GM12878 (cell line): ENCODE data around the gene ENO2. TPM values are rescaled to one million over a fixed set of nuclear protein-coding genes. Genes with fewer than 3 reads are reported as not detected.

Experiments
- ATF2 ChIP-seq: IDR thresholded peaks from 2 replicates; pipeline ENCODE4 v1.6.1; 2012; ENCODE audit warnings: low read length, inconsistent platforms
- ATF3 ChIP-seq: IDR thresholded peaks from 2 replicates; pipeline ENCODE4 v1.6.1; 2011; ENCODE audit warnings: low read depth, mild to moderate bottlenecking, low read length, moderate library complexity, borderline replicate concordance; ENCODE audit errors: extremely low read depth
- ATF7 ChIP-seq: fragments of 450-650 bp; IDR thresholded peaks from 2 replicates; pipeline ENCODE4 v1.6.1; 2016; ENCODE audit warnings: low read depth, mild to moderate bottlenecking
- BCL11A ChIP-seq: IDR thresholded peaks from 2 replicates; pipeline ENCODE4 v1.6.1; 2011; ENCODE audit warnings: low read depth, low read length
- CHD2 ChIP-seq: IDR thresholded peaks from 2 replicates; pipeline ENCODE4 v1.6.1; 2011; ENCODE audit warnings: low read depth, low read length, improper control_type of control experiment, borderline replicate concordance
- CREB1 ChIP-seq: IDR thresholded peaks from 2 replicates; pipeline ENCODE4 v1.6.1; 2012; ENCODE audit warnings: low read depth, mild to moderate bottlenecking, inconsistent platforms
- CREM ChIP-seq: IDR thresholded peaks from 2 replicates; pipeline ENCODE4 v1.6.1; 2014; ENCODE audit warnings: antibody characterized with exemption, low read depth
- DPF2 ChIP-seq: fragments of 450-650 bp; IDR thresholded peaks from 2 replicates; pipeline ENCODE4 v1.6.1; 2017; ENCODE audit warnings: mild to moderate bottlenecking
- FOS ChIP-seq: IDR thresholded peaks from 3 replicates; pipeline ENCODE4 v1.6.1; 2011; ENCODE audit warnings: borderline replicate concordance; ENCODE audit not compliant: insufficient read length; ENCODE audit errors: extremely low read depth
- FOXK2 ChIP-seq: fragments of 450-650 bp; IDR thresholded peaks from 2 replicates; pipeline ENCODE4 v1.6.1; 2017; ENCODE audit warnings: mild to moderate bottlenecking, moderate library complexity
- IKZF1 ChIP-seq: fragments of 450-650 bp; conservative IDR thresholded peaks from 2 replicates; pipeline ENCODE4 v1.6.1; 2017; ENCODE audit warnings: antibody characterized with exemption, mild to moderate bottlenecking
- IKZF2 ChIP-seq, 2 experiments: fragments of 450-650 bp; IDR thresholded peaks; 2 replicates each; pipeline ENCODE4 v1.6.1; 2017; ENCODE audit warnings: mild to moderate bottlenecking in 2 of 2, moderate library complexity in 2 of 2
- IRF5 ChIP-seq: fragments of 450-650 bp; IDR thresholded peaks from 2 replicates; pipeline ENCODE4 v1.6.1; 2017; ENCODE audit warnings: borderline replicate concordance
- MAX ChIP-seq: IDR thresholded peaks from 2 replicates; pipeline ENCODE4 v1.6.1; 2012; ENCODE audit warnings: low read depth, low read length, improper control_type of control experiment
- MEF2B ChIP-seq: fragments of 450-650 bp; IDR thresholded peaks from 2 replicates; pipeline ENCODE4 v1.6.1; 2018; ENCODE audit warnings: mild to moderate bottlenecking, moderate library complexity; ENCODE audit not compliant: partially characterized antibody, poor library complexity, severe bottlenecking
- NFIC ChIP-seq: IDR thresholded peaks from 2 replicates; pipeline ENCODE4 v1.6.1; 2012; ENCODE audit warnings: low read depth, mild to moderate bottlenecking, inconsistent platforms, low read length, moderate library complexity
- NRF1 ChIP-seq: conservative IDR thresholded peaks from 2 replicates; pipeline ENCODE4 v1.6.1; 2011; ENCODE audit warnings: mild to moderate bottlenecking, low read depth, low read length, improper control_type of control experiment
- PBX3 ChIP-seq: IDR thresholded peaks from 2 replicates; pipeline ENCODE4 v1.6.1; 2011; ENCODE audit warnings: mild to moderate bottlenecking, low read depth, low read length, moderate library complexity; ENCODE audit not compliant: insufficient replicate concordance
- POLR2AphosphoS5 ChIP-seq: IDR thresholded peaks from 2 replicates; pipeline ENCODE4 v1.6.1; 2011; ENCODE audit warnings: mild to moderate bottlenecking, low read length, inconsistent platforms
- RAD51 ChIP-seq: fragments of 450-650 bp; IDR thresholded peaks from 2 replicates; pipeline ENCODE4 v1.6.1; 2016; ENCODE audit warnings: moderate library complexity, mild to moderate bottlenecking, inconsistent platforms
- RUNX3 ChIP-seq: IDR thresholded peaks from 2 replicates; pipeline ENCODE4 v1.6.1; 2012; ENCODE audit warnings: low read length, inconsistent platforms
- SPI1 ChIP-seq: IDR thresholded peaks from 2 replicates; pipeline ENCODE4 v1.6.1; 2011; ENCODE audit warnings: low read depth, mild to moderate bottlenecking, low read length, moderate library complexity, borderline replicate concordance; ENCODE audit not compliant: insufficient read depth
- STAT3 ChIP-seq: IDR thresholded peaks from 2 replicates; pipeline ENCODE4 v1.6.1; 2011; ENCODE audit warnings: low read depth, low read length, improper control_type of control experiment
- SUPT20H ChIP-seq: IDR thresholded peaks from 2 replicates; pipeline ENCODE4 v1.6.1; 2011; ENCODE audit warnings: low read depth, mild to moderate bottlenecking, low read length, moderate library complexity, borderline replicate concordance; ENCODE audit not compliant: control insufficient read depth
- WRNIP1 ChIP-seq: IDR thresholded peaks from 2 replicates; pipeline ENCODE4 v1.6.1; 2011; ENCODE audit warnings: low read depth, low read length, improper control_type of control experiment, borderline replicate concordance
- YY1 ChIP-seq: IDR thresholded peaks from 2 replicates; pipeline ENCODE4 v1.6.1; 2011; ENCODE audit warnings: low read depth, mild to moderate bottlenecking, low read length
- ZNF24 ChIP-seq: fragments of 450-650 bp; IDR thresholded peaks from 2 replicates; pipeline ENCODE4 v1.6.1; 2017; ENCODE audit warnings: antibody characterized with exemption, mild to moderate bottlenecking
- ZNF384 ChIP-seq: IDR thresholded peaks from 2 replicates; pipeline ENCODE4 v1.6.1; 2012; ENCODE audit warnings: low read depth, mild to moderate bottlenecking, low read length, improper control_type of control experiment, borderline replicate concordance
- polyA plus RNA-seq, 11 experiments: library from polyadenylated mRNA; depleted of rRNA in 4 of 11; unstranded in 6 of 11; stranded (reverse) in 5 of 11; fragments of >200 nt; fragmentation: Nextera tagmentation in 4 of 11; fragmentation: Illumina TruSeq in 1 of 11; extraction: Ambion mirVana in 4 of 11; extraction: Trizol in 1 of 11; gene quantifications; 1 replicate in 1 of 11; 2 replicates in 10 of 11; pipeline versions ENCODE4 v1.2.1 to v1.2.3, GENCODE V29; 2011 to 2016; ENCODE audit warnings: inconsistent platforms in 2 of 11, missing spikeins in 2 of 11, low read depth in 1 of 11
- total RNA-seq, 4 experiments: library from RNA; depleted of rRNA in 3 of 4; stranded (reverse); fragments of >200 nt in 3 of 4; fragmentation: Illumina TruSeq in 1 of 4; extraction: Trizol in 1 of 4; gene quantifications; 2 replicates each; pipeline versions ENCODE4 v1.2.1 to v1.2.3, GENCODE V29; 2013 to 2021

ENO2 gene
- total and polyA plus RNA-seq, 10 of the 15 experiments (the other 5 are each of a cell fraction or from before 2014, with no cell fraction given): 24.8 to 196 (median 43.1) TPM

- no peak for TF ChIP-seq IRF5
- TF ChIP-seq RAD51: no peak
- peak; percentile 41 to 61; a peak in 3 of 4 replicates for TF ChIP-seq IKZF2 (IDR thresholded peaks at IDR 0.05)
- no peak for TF ChIP-seq ZNF384
- no peak for TF ChIP-seq FOS
- peak; percentile 45; the same call in 1 of the 2 replicates for TF ChIP-seq MAX
- TF ChIP-seq CREM: 0 out of 2 replicates have a peak, but pooled peaks have one; percentile 27
- no peak for TF ChIP-seq SUPT20H
- TF ChIP-seq FOXK2: no peak
- TF ChIP-seq PBX3: peak; percentile 59
- no peak for TF ChIP-seq CHD2
- TF ChIP-seq ATF2: no peak
- TF ChIP-seq SPI1: peak; percentile 62; the same call in 1 of the 2 replicates
- TF ChIP-seq MEF2B: peak; percentile 57
- peak; percentile 76 for TF ChIP-seq IKZF1
- no peak for TF ChIP-seq RUNX3
- TF ChIP-seq WRNIP1: no peak
- TF ChIP-seq CREB1: no peak
- TF ChIP-seq ATF7: peak; percentile 89
- TF ChIP-seq BCL11A: no peak
- peak; percentile 88 for TF ChIP-seq YY1
- no peak for TF ChIP-seq ATF3
- no peak; the same call in none of the 2 replicates for TF ChIP-seq DPF2
- no peak for TF ChIP-seq STAT3
- TF ChIP-seq NRF1: no peak
- TF ChIP-seq ZNF24: no peak
- peak; percentile 84 for TF ChIP-seq POLR2AphosphoS5
- no peak for TF ChIP-seq NFIC
These were observed 36.6 kb downstream of the ENO2 start, which contains the start of gene PTPN6 (continued) for GRCh38 chr12:6950811-6951540.
